K562 (cell line): ENCODE data around the gene TMC1. TPM values are rescaled to one million over a fixed set of nuclear protein-coding genes. Genes with fewer than 3 reads are reported as not detected.

Experiments used
- CHD4 ChIP-seq: fragments of 200-600 bp; sonication (generic); IDR thresholded peaks from 3 replicates; pipeline ENCODE4 v1.6.1; 2012; ENCODE audit warnings: low read depth, mild to moderate bottlenecking, mixed read lengths, low read length, inconsistent platforms; ENCODE audit not compliant: insufficient read depth, insufficient replicate concordance, poor library complexity, severe bottlenecking
- GATA2 ChIP-seq: sonication (generic); formaldehyde crosslinking; IDR thresholded peaks from 2 replicates; pipeline ENCODE4 v1.4.0; 2020; ENCODE audit warnings: mild to moderate bottlenecking, missing genetic modification reagents
- MTA1 ChIP-seq: fragments of 450-650 bp; IDR thresholded peaks from 2 replicates; pipeline ENCODE4 v1.6.1; 2017; ENCODE audit warnings: borderline replicate concordance
- RBFOX2 ChIP-seq: fragments of 200-400 bp; formaldehyde crosslinking; IDR thresholded peaks from 2 replicates; pipeline ENCODE4 v1.6.1; 2017; ENCODE audit warnings: low read depth, mild to moderate bottlenecking, low read length, moderate library complexity
- RBM22 ChIP-seq: fragments of 200-400 bp; formaldehyde crosslinking; IDR thresholded peaks from 2 replicates; pipeline ENCODE4 v1.6.1; 2018; ENCODE audit warnings: low read length, low read depth; ENCODE audit not compliant: poor library complexity, severe bottlenecking
- ZNF316 ChIP-seq: fragments of 450-650 bp; IDR thresholded peaks from 2 replicates; pipeline ENCODE4 v1.6.1; 2016
- ZNF766 ChIP-seq: fragments of 200-800 bp; sonication (Bioruptor generic); conservative IDR thresholded peaks from 2 replicates; pipeline ENCODE4 v1.6.1; 2016; ENCODE audit warnings: missing genetic modification characterization, missing compliant biosample characterization
- polyA plus RNA-seq, 8 experiments: library from polyadenylated mRNA; depleted of rRNA in 4 of 8; stranded (reverse) in 5 of 8; unstranded in 3 of 8; fragments of >200 nt; fragmentation: Nextera tagmentation in 2 of 8; fragmentation: Illumina TruSeq in 1 of 8; extraction: Ambion mirVana in 2 of 8; extraction: Trizol in 1 of 8; gene quantifications; 2 replicates each; pipeline versions ENCODE4 v1.2.1 to v1.2.3, GENCODE V29; 2011 to 2014; ENCODE audit warnings: inconsistent platforms in 1 of 8, missing spikeins in 1 of 8
- total RNA-seq, 7 experiments: library from RNA; depleted of rRNA in 6 of 7; stranded (reverse); fragments of >200 nt in 6 of 7; fragmentation: Illumina TruSeq in 2 of 7; extraction: Trizol in 2 of 7; gene quantifications; 2 replicates each; pipeline versions ENCODE4 v1.2.1 to v1.2.3, GENCODE V29; 2011 to 2021; ENCODE audit warnings: low replicate concordance in 1 of 7
- TF ChIP-seq, protein P1 (sequence below): fragments of 450-650 bp; IDR thresholded peaks from 2 replicates; pipeline ENCODE4 v1.6.1; 2016
- TF ChIP-seq, protein P2 (sequence below): sonication (generic); formaldehyde crosslinking; IDR thresholded peaks from 2 replicates; pipeline ENCODE4 v1.8.1; 2023; ENCODE audit warnings: mild to moderate bottlenecking, missing genetic modification reagents
- TF ChIP-seq, protein P3 (sequence below): fragments of 450-650 bp; IDR thresholded peaks from 2 replicates; pipeline ENCODE4 v1.6.1; 2018; ENCODE audit not compliant: partially characterized antibody

TMC1 gene
- total and polyA plus RNA-seq, 9 of the 15 experiments (the other 6 are each of a cell fraction or from before 2014, with no cell fraction given) = 0.10 to 0.15 TPM; not detected in 7

DNA sequence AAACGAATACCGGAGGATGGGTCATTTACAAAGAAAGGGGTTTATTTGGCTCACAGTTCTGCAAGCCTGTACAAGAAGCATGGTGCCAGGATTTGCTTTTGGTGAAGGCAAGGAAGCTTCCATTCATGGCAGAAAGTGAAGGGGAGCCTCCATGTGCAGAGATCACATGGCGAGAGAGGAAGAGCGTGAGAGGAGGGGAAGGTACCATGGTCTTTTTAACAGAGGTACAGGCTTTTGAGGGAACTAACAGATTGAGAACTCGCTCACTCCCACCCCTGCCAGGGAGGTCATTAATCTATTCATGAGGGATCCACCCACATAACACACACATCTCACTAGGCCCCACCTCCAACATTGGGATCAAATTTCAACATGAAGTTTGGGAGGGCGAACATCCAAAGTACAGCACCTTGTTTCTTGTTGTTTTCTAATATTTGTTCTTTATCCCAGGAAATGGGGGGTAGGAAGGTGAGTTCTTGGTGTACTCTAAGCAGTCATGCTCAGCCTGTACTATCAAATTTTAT, 18.5 kb downstream of the TMC1 start (continued):
- TF ChIP-seq RBFOX2 (0 out of 2 replicates have a peak, but pooled peaks have one; percentile 13), CHD4 (no peak), ZNF766 (peak; percentile 64; the same call in 1 of the 2 replicates), ZNF316 (no peak), GATA2 (CRISPR knock-in tag) (no peak), RBM22 (no peak), MTA1 (no peak)
- TF ChIP-seq, protein P1, sequence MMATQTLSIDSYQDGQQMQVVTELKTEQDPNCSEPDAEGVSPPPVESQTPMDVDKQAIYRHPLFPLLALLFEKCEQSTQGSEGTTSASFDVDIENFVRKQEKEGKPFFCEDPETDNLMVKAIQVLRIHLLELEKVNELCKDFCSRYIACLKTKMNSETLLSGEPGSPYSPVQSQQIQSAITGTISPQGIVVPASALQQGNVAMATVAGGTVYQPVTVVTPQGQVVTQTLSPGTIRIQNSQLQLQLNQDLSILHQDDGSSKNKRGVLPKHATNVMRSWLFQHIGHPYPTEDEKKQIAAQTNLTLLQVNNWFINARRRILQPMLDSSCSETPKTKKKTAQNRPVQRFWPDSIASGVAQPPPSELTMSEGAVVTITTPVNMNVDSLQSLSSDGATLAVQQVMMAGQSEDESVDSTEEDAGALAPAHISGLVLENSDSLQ = peak; percentile 89
- TF ChIP-seq, protein P2, sequence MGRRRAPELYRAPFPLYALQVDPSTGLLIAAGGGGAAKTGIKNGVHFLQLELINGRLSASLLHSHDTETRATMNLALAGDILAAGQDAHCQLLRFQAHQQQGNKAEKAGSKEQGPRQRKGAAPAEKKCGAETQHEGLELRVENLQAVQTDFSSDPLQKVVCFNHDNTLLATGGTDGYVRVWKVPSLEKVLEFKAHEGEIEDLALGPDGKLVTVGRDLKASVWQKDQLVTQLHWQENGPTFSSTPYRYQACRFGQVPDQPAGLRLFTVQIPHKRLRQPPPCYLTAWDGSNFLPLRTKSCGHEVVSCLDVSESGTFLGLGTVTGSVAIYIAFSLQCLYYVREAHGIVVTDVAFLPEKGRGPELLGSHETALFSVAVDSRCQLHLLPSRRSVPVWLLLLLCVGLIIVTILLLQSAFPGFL (CRISPR knock-in tag) = no peak
- TF ChIP-seq, protein P3, sequence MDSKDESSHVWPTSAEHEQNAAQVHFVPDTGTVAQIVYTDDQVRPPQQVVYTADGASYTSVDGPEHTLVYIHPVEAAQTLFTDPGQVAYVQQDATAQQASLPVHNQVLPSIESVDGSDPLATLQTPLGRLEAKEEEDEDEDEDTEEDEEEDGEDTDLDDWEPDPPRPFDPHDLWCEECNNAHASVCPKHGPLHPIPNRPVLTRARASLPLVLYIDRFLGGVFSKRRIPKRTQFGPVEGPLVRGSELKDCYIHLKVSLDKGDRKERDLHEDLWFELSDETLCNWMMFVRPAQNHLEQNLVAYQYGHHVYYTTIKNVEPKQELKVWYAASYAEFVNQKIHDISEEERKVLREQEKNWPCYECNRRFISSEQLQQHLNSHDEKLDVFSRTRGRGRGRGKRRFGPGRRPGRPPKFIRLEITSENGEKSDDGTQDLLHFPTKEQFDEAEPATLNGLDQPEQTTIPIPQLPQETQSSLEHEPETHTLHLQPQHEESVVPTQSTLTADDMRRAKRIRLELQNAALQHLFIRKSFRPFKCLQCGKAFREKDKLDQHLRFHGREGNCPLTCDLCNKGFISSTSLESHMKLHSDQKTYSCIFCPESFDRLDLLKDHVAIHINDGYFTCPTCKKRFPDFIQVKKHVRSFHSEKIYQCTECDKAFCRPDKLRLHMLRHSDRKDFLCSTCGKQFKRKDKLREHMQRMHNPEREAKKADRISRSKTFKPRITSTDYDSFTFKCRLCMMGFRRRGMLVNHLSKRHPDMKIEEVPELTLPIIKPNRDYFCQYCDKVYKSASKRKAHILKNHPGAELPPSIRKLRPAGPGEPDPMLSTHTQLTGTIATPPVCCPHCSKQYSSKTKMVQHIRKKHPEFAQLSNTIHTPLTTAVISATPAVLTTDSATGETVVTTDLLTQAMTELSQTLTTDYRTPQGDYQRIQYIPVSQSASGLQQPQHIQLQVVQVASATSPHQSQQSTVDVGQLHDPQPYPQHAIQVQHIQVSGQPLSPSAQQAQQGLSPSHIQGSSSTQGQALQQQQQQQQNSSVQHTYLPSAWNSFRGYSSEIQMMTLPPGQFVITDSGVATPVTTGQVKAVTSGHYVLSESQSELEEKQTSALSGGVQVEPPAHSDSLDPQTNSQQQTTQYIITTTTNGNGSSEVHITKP = peak; percentile 94
